ENCODE results near the gene SPTBN5. TPM values are rescaled to one million over a fixed set of nuclear protein-coding genes. Genes with fewer than 3 reads are reported as not detected.
A peak's percentile ranks its signal among the peaks of the same experiment; 100 is the strongest.

Gene SPTBN5
- total RNA-seq, 1 experiment from 2014 or later, result 1.2 TPM

- H3K4me1 Mint-ChIP-seq, result peaks cover 8% of the 10 kb centered on the region
- H3K36me3 Mint-ChIP-seq, result no peaks in the 10 kb centered on the region
- H3K9me3 Mint-ChIP-seq, result no peaks in the 10 kb centered on the region
- POLR2A ChIA-PET, result no interaction called here
- peak overlapping the region; percentile 40 for H3K4me3 Mint-ChIP-seq
- no peak overlapping the region for H3K27ac Mint-ChIP-seq
- ATAC-seq (peak; percentile 67), DNase-seq (ENCODE audit: low spot score) (peak; percentile 61)
- CTCF ChIA-PET, result interaction anchor here (1.0 to 2.1 kb wide), 7 partner anchors 10 to 108 kb away, joined by 3 to 14 read pairs (median 6); partner anchors contain the start of gene MAPKBP1
- peaks cover 33% of the 10 kb centered on the region for H3K27me3 Mint-ChIP-seq (ENCODE audit: low read depth)
- TF ChIP-seq PREB (CRISPR knock-in tag; IDR thresholded peaks at IDR 0.05; ENCODE audit: borderline replicate concordance) (no peak), ZNF263 (CRISPR knock-in tag; IDR thresholded peaks at IDR 0.05; ENCODE audit: low read depth) (peak; percentile 51; the same call in 1 of the 2 replicates), CBFB (CRISPR knock-in tag; IDR thresholded peaks at IDR 0.05; ENCODE audit: low read depth) (no peak), TP53 (CRISPR knock-in tag; IDR thresholded peaks at IDR 0.05) (peak; percentile 96), JAZF1 (CRISPR knock-in tag; IDR thresholded peaks at IDR 0.05) (no peak), RORB (CRISPR knock-in tag; IDR thresholded peaks at IDR 0.05) (no peak), ZMAT4 (CRISPR knock-in tag; IDR thresholded peaks at IDR 0.05) (no peak), TCF7 (CRISPR knock-in tag; IDR thresholded peaks at IDR 0.05; ENCODE audit: low read depth) (peak; percentile 95), SMAD3 (CRISPR knock-in tag; IDR thresholded peaks at IDR 0.05; ENCODE audit: borderline replicate concordance) (peak; percentile 84), FOXK1 (CRISPR knock-in tag; IDR thresholded peaks at IDR 0.05) (peak; percentile 95), ATF3 (CRISPR knock-in tag; conservative IDR thresholded peaks at IDR 0.05) (no peak; the same call in 1 of the 2 replicates), ZNF281 (CRISPR knock-in tag; IDR thresholded peaks at IDR 0.05) (no peak), ZNF671 (CRISPR knock-in tag; IDR thresholded peaks at IDR 0.05) (no peak), FOXP4 (CRISPR knock-in tag; IDR thresholded peaks at IDR 0.05) (peak; percentile 98), SP1 (CRISPR knock-in tag; conservative IDR thresholded peaks at IDR 0.05) (peak; percentile 69), MYBL2 (CRISPR knock-in tag; IDR thresholded peaks at IDR 0.05) (peak; percentile 75; the same call in 1 of the 2 replicates), CDX4 (CRISPR knock-in tag; IDR thresholded peaks at IDR 0.05; ENCODE audit: borderline replicate concordance) (no peak), NFE2L1 (CRISPR knock-in tag; IDR thresholded peaks at IDR 0.05) (peak; percentile 95), TEAD4 (CRISPR knock-in tag; IDR thresholded peaks at IDR 0.05) (peak; percentile 79; the same call in 1 of the 2 replicates), E2F5 (CRISPR knock-in tag; IDR thresholded peaks at IDR 0.05) (peak; percentile 84; the same call in 1 of the 2 replicates), HMGA2 (CRISPR knock-in tag; IDR thresholded peaks at IDR 0.05) (no peak), MXD4 (CRISPR knock-in tag; IDR thresholded peaks at IDR 0.05; ENCODE audit: borderline replicate concordance) (no peak), ETV6 (CRISPR knock-in tag; IDR thresholded peaks at IDR 0.05) (peak; percentile 97), ZNF425 (CRISPR knock-in tag; conservative IDR thresholded peaks at IDR 0.05) (no peak), ZNF219 (CRISPR knock-in tag; IDR thresholded peaks at IDR 0.05; ENCODE audit: borderline replicate concordance) (peak; percentile 95), ZNF416 (CRISPR knock-in tag; IDR thresholded peaks at IDR 0.05) (no peak), ZBTB21 (CRISPR knock-in tag; IDR thresholded peaks at IDR 0.05; ENCODE audit: borderline replicate concordance) (peak; percentile 76; the same call in 1 of the 2 replicates), SMAD4 (CRISPR knock-in tag; IDR thresholded peaks at IDR 0.05) (no peak)
Measured at GRCh38 chr15:41881920-41882688, 11.7 kb downstream of the SPTBN5 start.
